ENCODE results near the gene INSYN1. TPM values are rescaled to one million over a fixed set of nuclear protein-coding genes. Genes with fewer than 3 reads are reported as not detected.

The INSYN1 gene
- total and polyA plus RNA-seq, 7 donors, result 0.60 to 10.0 (median 3.6) TPM

GRCh38 chr15:73751511-73751898 lies 1.6 kb downstream of the INSYN1 start:
- 9 to 12% methylated on average over 8 to 9 of the region's 9 CpGs for WGBS, 2 donors
- Histone ChIP-seq H3K9me3 (no peaks in the 10 kb centered on the region), H3K4me1 (peaks cover 0 to 29% (median 23%) of the 10 kb centered on the region in 4 donors), H3K36me3 (no peaks in the 10 kb centered on the region), H3K27ac (peak overlapping the region in 1 of 4 donors; percentile 70), H3K27me3 (peaks cover 0 to 6% (median 6%) of the 10 kb centered on the region in 3 donors), H3K4me3 (peak overlapping the region; percentile 46 to 90 (median 65))
- TF ChIP-seq POLR2AphosphoS5 (IDR thresholded peaks at IDR 0.05), result no peak
- no peak for TF ChIP-seq POLR2A (IDR thresholded peaks at IDR 0.05)
- TF ChIP-seq EP300 (IDR thresholded peaks at IDR 0.05), result no peak
- no peak for TF ChIP-seq CTCF (IDR thresholded peaks at IDR 0.05)
- no peak for DNase-seq
- intact Hi-C loops (cut with DNase I), result loop anchor here (10.0 kb wide), 1 partner anchor 153 kb away; no protein-coding TSS in a partner anchor

- intact Hi-C loops (cut with DNase I), result loop anchor here (10.0 kb wide), 1 partner anchor 154 kb away; no protein-coding TSS in a partner anchor
- H3K4me1 ChIP-seq, result peaks cover 0 to 29% (median 23%) of the 10 kb centered on the region in 4 donors
- no peak for DNase-seq
- no peak for TF ChIP-seq POLR2AphosphoS5 (IDR thresholded peaks at IDR 0.05)
- no peak for TF ChIP-seq EP300 (IDR thresholded peaks at IDR 0.05)
- H3K4me3 ChIP-seq, result peak overlapping the region in 2 of 4 donors; percentile 81 to 90
- no peak overlapping the region for H3K27ac ChIP-seq
- H3K27me3 ChIP-seq, result peaks cover 0 to 6% (median 6%) of the 10 kb centered on the region in 3 donors
- WGBS, 2 donors, result 81 to 83% methylated on average over 20 of the region's 20 CpGs
- no peaks in the 10 kb centered on the region for H3K9me3 ChIP-seq
- no peaks in the 10 kb centered on the region for H3K36me3 ChIP-seq
Observed at GRCh38 chr15:73750951-73751350, 2.2 kb downstream of the INSYN1 start.

GRCh38 chr15:73750438-73750837 lies 2.7 kb downstream of the INSYN1 start:
- DNase-seq, result no peak
- 81 to 83% methylated on average over 4 of the region's 4 CpGs for WGBS, 2 donors
- Histone ChIP-seq H3K36me3 (no peaks in the 10 kb centered on the region), H3K27ac (no peak overlapping the region), H3K27me3 (peaks cover 0 to 6% (median 6%) of the 10 kb centered on the region in 3 donors), H3K4me1 (peaks cover 0 to 29% (median 23%) of the 10 kb centered on the region in 4 donors), H3K9me3 (no peaks in the 10 kb centered on the region), H3K4me3 (no peak overlapping the region)
- no peak for TF ChIP-seq EP300 (IDR thresholded peaks at IDR 0.05)
- TF ChIP-seq POLR2AphosphoS5 (IDR thresholded peaks at IDR 0.05), result no peak
- no peak for TF ChIP-seq CTCF (IDR thresholded peaks at IDR 0.05)
- no peak for TF ChIP-seq POLR2A (IDR thresholded peaks at IDR 0.05)
- intact Hi-C loops (cut with DNase I), result loop anchor here (10.0 kb wide), 1 partner anchor 154 kb away; no protein-coding TSS in a partner anchor

- H3K27me3 ChIP-seq, result peaks cover 0 to 6% (median 6%) of the 10 kb centered on the region in 3 donors
- intact Hi-C loops (cut with DNase I), result loop anchor here (10.0 kb wide), 1 partner anchor 155 kb away; no protein-coding TSS in a partner anchor
- no peak overlapping the region for H3K27ac ChIP-seq
- no peaks in the 10 kb centered on the region for H3K36me3 ChIP-seq
- TF ChIP-seq POLR2AphosphoS5 (IDR thresholded peaks at IDR 0.05) (no peak), POLR2A (IDR thresholded peaks at IDR 0.05) (no peak), CTCF (IDR thresholded peaks at IDR 0.05) (no peak), EP300 (IDR thresholded peaks at IDR 0.05) (no peak)
- DNase-seq, result no peak
- H3K9me3 ChIP-seq, result no peaks in the 10 kb centered on the region
- 84 to 89% methylated on average over 5 of the region's 5 CpGs for WGBS, 2 donors
- H3K4me1 ChIP-seq, result peaks cover 0 to 29% (median 23%) of the 10 kb centered on the region in 4 donors
- no peak overlapping the region for H3K4me3 ChIP-seq
Observed at GRCh38 chr15:73749971-73750370, 3.2 kb downstream of the INSYN1 start.

GRCh38 chr15:73749533-73749932 lies 3.6 kb downstream of the INSYN1 start:
- no peaks in the 10 kb centered on the region for H3K36me3 ChIP-seq
- intact Hi-C loops (cut with DNase I), result no loop called here
- WGBS, 2 donors, result 82 to 86% methylated on average over 5 of the region's 5 CpGs
- H3K4me1 ChIP-seq, result peaks cover 0 to 29% (median 23%) of the 10 kb centered on the region in 4 donors
- H3K27ac ChIP-seq, result no peak overlapping the region
- no peak for DNase-seq
- peaks cover 0 to 6% (median 6%) of the 10 kb centered on the region in 3 donors for H3K27me3 ChIP-seq
- H3K4me3 ChIP-seq, result no peak overlapping the region
- TF ChIP-seq CTCF (IDR thresholded peaks at IDR 0.05) (no peak), EP300 (IDR thresholded peaks at IDR 0.05) (no peak)
- H3K9me3 ChIP-seq, result no peaks in the 10 kb centered on the region

Measured in sigmoid colon (tissue), 7 donors.